ENCODE results near the gene SLC2A4. TPM values are rescaled to one million over a fixed set of nuclear protein-coding genes. Genes with fewer than 3 reads are reported as not detected.

The SLC2A4 gene
- total RNA-seq, 1 donor from 2014 or later, result 0.30 TPM

DNA sequence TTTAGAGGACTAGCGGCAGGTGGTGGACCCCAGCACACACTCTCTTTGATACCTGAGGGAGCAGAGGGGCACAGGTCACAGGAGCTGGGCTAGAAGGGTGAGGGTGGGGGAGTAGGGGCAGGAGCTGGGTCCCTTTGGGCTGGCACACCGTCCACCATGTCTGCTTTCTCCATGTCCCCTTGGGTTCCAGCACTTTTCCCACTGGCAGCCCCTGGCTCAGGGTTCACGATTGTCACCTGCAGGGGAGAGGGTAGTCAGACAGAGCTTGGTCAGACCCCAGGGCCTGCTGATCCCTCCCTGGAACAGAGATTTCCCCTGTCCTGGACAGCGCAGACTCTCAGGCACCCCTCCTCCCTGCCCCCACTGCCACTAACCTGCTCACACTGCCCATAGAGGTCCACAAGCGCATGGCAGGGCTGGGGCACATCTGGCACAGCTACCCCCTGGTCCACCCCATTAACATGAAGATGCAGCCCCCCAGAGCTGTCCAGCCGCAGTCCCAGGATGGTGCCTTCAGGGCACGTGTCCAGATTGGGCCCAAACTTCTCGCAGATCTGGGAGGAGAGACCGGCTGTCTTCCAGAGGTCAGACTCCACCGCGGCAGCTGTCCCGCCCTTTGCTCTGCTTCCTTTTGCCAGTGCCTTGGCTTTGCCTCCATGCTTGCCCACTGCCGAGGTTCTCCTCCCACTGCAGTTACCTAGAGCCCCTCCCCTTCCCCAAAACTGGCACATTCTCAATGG is 36.8 kb downstream of the SLC2A4 start:
- H3K27ac ChIP-seq (ENCODE audit: low read depth, low read length), result no peak overlapping the region
- H3K9me3 ChIP-seq (ENCODE audit: insufficient read depth, low read depth, low read length), result no peaks in the 10 kb centered on the region
- no peak overlapping the region for H2AFZ ChIP-seq (ENCODE audit: low read depth, low read length)
- peaks cover 16% of the 10 kb centered on the region for H3K36me3 ChIP-seq (ENCODE audit: insufficient read depth, low read length)
- no peak overlapping the region for H3K4me2 ChIP-seq (ENCODE audit: low read length)
- DNase-seq (ENCODE audit: low read depth) (no peak), FAIRE-seq (no peak)
- H4K20me1 ChIP-seq (ENCODE audit: insufficient read depth, low read length), result peaks cover 16% of the 10 kb centered on the region
- no peaks in the 10 kb centered on the region for H3K27me3 ChIP-seq (ENCODE audit: insufficient read depth, low read length)
- H3K4me1 ChIP-seq (ENCODE audit: insufficient read depth, low read length), result peaks cover 20% of the 10 kb centered on the region
- no peaks in the 10 kb centered on the region for H3K9me3 Mint-ChIP-seq (ENCODE audit: unreplicated experiment)
- peaks cover 18% of the 10 kb centered on the region for H3K36me3 Mint-ChIP-seq (ENCODE audit: low read depth, unreplicated experiment)
- no peak overlapping the region for H3K9ac ChIP-seq (ENCODE audit: low read length)
- TF ChIP-seq, protein P1, sequence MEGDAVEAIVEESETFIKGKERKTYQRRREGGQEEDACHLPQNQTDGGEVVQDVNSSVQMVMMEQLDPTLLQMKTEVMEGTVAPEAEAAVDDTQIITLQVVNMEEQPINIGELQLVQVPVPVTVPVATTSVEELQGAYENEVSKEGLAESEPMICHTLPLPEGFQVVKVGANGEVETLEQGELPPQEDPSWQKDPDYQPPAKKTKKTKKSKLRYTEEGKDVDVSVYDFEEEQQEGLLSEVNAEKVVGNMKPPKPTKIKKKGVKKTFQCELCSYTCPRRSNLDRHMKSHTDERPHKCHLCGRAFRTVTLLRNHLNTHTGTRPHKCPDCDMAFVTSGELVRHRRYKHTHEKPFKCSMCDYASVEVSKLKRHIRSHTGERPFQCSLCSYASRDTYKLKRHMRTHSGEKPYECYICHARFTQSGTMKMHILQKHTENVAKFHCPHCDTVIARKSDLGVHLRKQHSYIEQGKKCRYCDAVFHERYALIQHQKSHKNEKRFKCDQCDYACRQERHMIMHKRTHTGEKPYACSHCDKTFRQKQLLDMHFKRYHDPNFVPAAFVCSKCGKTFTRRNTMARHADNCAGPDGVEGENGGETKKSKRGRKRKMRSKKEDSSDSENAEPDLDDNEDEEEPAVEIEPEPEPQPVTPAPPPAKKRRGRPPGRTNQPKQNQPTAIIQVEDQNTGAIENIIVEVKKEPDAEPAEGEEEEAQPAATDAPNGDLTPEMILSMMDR (IDR thresholded peaks at IDR 0.05; ENCODE audit: insufficient read depth, low read depth, low read length), result no peak
- TF ChIP-seq EZH2 (IDR thresholded peaks at IDR 0.05; ENCODE audit: insufficient read depth, low read length), result no peak
- H3K27ac Mint-ChIP-seq (ENCODE audit: unreplicated experiment), result no peak overlapping the region
- peaks cover 11% of the 10 kb centered on the region for H3K79me2 ChIP-seq (ENCODE audit: insufficient read depth, low read length)
- H3K27me3 Mint-ChIP-seq (ENCODE audit: low read depth, unreplicated experiment), result no peaks in the 10 kb centered on the region
- H3K4me3 Mint-ChIP-seq (ENCODE audit: unreplicated experiment), result peak overlapping the region; percentile 45
- peaks cover 14% of the 10 kb centered on the region for H3K4me1 Mint-ChIP-seq (ENCODE audit: low read depth, unreplicated experiment)
- H3K4me3 ChIP-seq (ENCODE audit: insufficient read depth, low read depth, low read length), result no peak overlapping the region

DNA sequence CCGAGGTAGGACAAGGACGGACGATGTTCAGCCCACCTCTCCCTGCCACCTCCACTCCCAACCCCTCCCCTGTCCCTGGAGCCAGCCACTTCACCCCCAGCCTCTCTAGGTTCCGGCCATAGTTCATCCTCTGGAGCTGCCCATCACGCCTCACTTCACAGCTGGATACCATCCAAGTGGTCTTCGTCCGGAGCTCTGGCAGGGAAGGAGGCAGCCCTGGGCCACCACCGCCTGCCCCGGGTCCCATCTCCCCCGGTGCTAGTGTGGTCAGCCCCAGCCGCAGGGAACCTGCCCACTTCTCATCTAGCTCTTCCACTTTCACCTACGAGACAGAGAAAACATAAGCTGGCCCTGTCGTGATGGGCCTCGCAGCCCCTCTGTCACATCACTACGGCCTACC is 39.9 kb downstream of the SLC2A4 start:
- no peaks in the 10 kb centered on the region for H3K4me1 ChIP-seq (ENCODE audit: insufficient read depth, low read length)
- Mint-ChIP-seq H3K27ac (ENCODE audit: unreplicated experiment) (no peak overlapping the region), H3K9me3 (ENCODE audit: unreplicated experiment) (no peaks in the 10 kb centered on the region), H3K4me3 (ENCODE audit: unreplicated experiment) (no peak overlapping the region), H3K36me3 (ENCODE audit: low read depth, unreplicated experiment) (peaks cover 25% of the 10 kb centered on the region), H3K27me3 (ENCODE audit: low read depth, unreplicated experiment) (no peaks in the 10 kb centered on the region), H3K4me1 (ENCODE audit: low read depth, unreplicated experiment) (peaks cover under 1% of the 10 kb centered on the region)
- H3K4me2 ChIP-seq (ENCODE audit: low read length), result no peak overlapping the region
- H3K36me3 ChIP-seq (ENCODE audit: insufficient read depth, low read length), result peaks cover 16% of the 10 kb centered on the region
- H3K9me3 ChIP-seq (ENCODE audit: insufficient read depth, low read depth, low read length), result no peaks in the 10 kb centered on the region
- peaks cover 4% of the 10 kb centered on the region for H3K79me2 ChIP-seq (ENCODE audit: insufficient read depth, low read length)
- no peak overlapping the region for H3K9ac ChIP-seq (ENCODE audit: low read length)
- H4K20me1 ChIP-seq (ENCODE audit: insufficient read depth, low read length), result peaks cover 4% of the 10 kb centered on the region
- H3K27ac ChIP-seq (ENCODE audit: low read depth, low read length), result no peak overlapping the region
- no peak overlapping the region for H2AFZ ChIP-seq (ENCODE audit: low read depth, low read length)
- FAIRE-seq, result no peak
- H3K4me3 ChIP-seq (ENCODE audit: insufficient read depth, low read depth, low read length), result no peak overlapping the region
- DNase-seq (ENCODE audit: low read depth), result no peak
- TF ChIP-seq EZH2 (IDR thresholded peaks at IDR 0.05; ENCODE audit: insufficient read depth, low read length), result no peak
- TF ChIP-seq, protein P1 (IDR thresholded peaks at IDR 0.05; ENCODE audit: insufficient read depth, low read depth, low read length), result no peak
- H3K27me3 ChIP-seq (ENCODE audit: insufficient read depth, low read length), result no peaks in the 10 kb centered on the region

DNA sequence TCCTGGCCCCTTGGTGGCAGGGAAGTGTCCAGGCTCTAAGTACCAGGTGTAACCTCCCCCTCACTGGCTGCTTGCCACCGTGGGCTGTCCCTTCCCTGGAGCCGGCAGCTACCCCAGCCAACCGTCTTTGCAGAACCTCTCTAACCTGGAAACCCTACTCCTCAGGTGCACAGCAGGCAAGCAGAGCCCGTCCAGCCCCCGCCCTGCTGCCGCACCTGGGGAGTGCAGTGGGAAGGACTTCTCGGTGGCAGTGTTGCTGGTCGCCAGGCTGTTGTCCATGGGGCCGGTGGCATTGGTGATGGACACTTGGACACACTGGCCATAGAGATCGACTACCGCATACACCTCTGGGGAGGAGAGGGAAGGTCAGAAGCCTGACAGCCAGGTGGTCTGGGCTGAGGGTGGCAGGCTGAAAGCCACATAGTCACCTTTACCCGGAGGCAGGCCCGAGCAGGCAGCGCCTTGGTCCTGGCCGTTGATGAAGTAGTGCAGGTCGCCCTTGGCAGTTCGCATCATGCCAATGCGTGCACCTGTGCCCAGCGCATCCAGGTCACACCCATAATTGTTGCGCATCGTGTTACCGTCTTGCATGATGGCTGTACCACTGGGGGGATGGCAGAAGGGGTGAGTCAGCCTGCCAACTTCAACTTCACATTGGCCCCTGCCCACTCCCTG is 41.1 kb downstream of the SLC2A4 start:
- Mint-ChIP-seq H3K9me3 (ENCODE audit: unreplicated experiment) (no peaks in the 10 kb centered on the region), H3K27me3 (ENCODE audit: low read depth, unreplicated experiment) (no peaks in the 10 kb centered on the region), H3K4me1 (ENCODE audit: low read depth, unreplicated experiment) (peaks cover 1% of the 10 kb centered on the region), H3K27ac (ENCODE audit: unreplicated experiment) (no peak overlapping the region), H3K36me3 (ENCODE audit: low read depth, unreplicated experiment) (peaks cover 24% of the 10 kb centered on the region), H3K4me3 (ENCODE audit: unreplicated experiment) (no peak overlapping the region)
- Histone ChIP-seq H3K4me1 (ENCODE audit: insufficient read depth, low read length) (no peaks in the 10 kb centered on the region), H3K9me3 (ENCODE audit: insufficient read depth, low read depth, low read length) (no peaks in the 10 kb centered on the region), H3K9ac (ENCODE audit: low read length) (no peak overlapping the region), H3K4me2 (ENCODE audit: low read length) (no peak overlapping the region), H3K4me3 (ENCODE audit: insufficient read depth, low read depth, low read length) (no peak overlapping the region), H4K20me1 (ENCODE audit: insufficient read depth, low read length) (peaks cover 6% of the 10 kb centered on the region), H3K27me3 (ENCODE audit: insufficient read depth, low read length) (no peaks in the 10 kb centered on the region), H2AFZ (ENCODE audit: low read depth, low read length) (no peak overlapping the region), H3K36me3 (ENCODE audit: insufficient read depth, low read length) (peaks cover 16% of the 10 kb centered on the region), H3K79me2 (ENCODE audit: insufficient read depth, low read length) (peaks cover 16% of the 10 kb centered on the region), H3K27ac (ENCODE audit: low read depth, low read length) (no peak overlapping the region)
- TF ChIP-seq EZH2 (IDR thresholded peaks at IDR 0.05; ENCODE audit: insufficient read depth, low read length), result no peak
- TF ChIP-seq, protein P1 (IDR thresholded peaks at IDR 0.05; ENCODE audit: insufficient read depth, low read depth, low read length), result no peak
- DNase-seq (ENCODE audit: low read depth), result no peak
- FAIRE-seq, result no peak

Measured in astrocyte (in vitro differentiated cells and primary cell).